ENCODE measurements around the gene WNT5B. TPM values are rescaled to one million over a fixed set of nuclear protein-coding genes. Genes with fewer than 3 reads are reported as not detected.
"Not testable (repeated sequence)": the region's sequence is repeated elsewhere in the genome, so short reads cannot be mapped to it uniquely, and the experiment has no call there.

WNT5B gene
- total and polyA plus RNA-seq, 3 experiments from 2014 or later = not detected

DNA sequence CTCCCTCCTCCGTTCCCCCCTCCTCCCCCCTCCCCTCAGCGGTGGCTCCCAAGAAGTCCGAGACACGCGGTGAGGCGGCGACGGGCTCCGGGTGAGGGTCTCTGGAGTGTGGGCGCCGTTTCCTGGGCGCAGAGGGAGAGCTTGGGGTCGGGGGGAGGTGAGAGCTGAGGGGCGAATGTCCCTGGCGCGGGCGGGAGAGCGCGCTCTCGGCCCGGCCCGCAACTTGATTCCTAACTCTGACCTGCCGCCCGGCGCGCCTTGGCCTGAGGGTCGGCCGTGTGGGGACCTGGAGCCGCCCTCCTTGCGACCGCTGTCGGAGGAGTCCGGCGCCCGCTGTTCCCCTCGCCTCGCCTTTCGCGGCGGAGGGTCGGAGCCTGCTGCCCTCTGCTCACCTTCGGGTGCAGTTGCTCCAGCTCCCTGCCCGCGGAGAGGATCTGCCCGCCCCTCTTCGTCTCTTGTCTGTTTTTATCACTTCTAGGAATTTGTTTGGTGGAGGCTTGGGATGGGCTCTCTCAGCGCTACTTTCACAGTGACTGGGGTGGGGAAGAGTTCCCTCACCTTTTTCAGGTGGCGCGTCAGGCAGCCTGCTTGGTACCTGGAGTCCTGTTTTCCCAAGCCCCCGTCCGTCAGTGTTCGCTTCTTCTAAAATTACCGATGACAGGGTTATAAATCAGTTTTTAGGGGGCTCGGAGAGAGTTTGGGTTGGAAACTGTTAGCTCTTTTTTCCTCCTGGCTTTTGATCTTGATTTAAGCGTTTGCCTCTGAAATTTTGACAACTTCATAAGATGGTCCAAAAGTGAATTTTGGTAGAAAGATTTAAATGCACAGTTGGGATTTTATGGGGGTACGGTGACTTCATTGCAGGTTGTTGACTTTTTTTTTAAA is 62.3 kb downstream of the WNT5B start:
- Mint-ChIP-seq H3K27ac (peak overlapping the region; percentile 91 to 100 (median 98)), H3K27me3 (peaks cover 4 to 6% of the 10 kb centered on the region in 2 donors), H3K9me3 (no peaks in the 10 kb centered on the region), H3K4me1 (peaks cover 46 to 55% (median 53%) of the 10 kb centered on the region in 3 donors), H3K4me3 (peak overlapping the region; percentile 87 to 98 (median 90)), H3K36me3 (peaks cover 0 to 22% (median 4%) of the 10 kb centered on the region in 3 donors)
- peaks cover 20% of the 10 kb centered on the region for H3K4me1 ChIP-seq (ENCODE audit: insufficient read depth, low read length)
- peak overlapping the region; percentile 84 for H3K27ac ChIP-seq (ENCODE audit: low read depth, low read length)
- peak overlapping the region; percentile 77 for H3K4me3 ChIP-seq (ENCODE audit: low read length)
- H3K9me3 ChIP-seq (ENCODE audit: low read length) = no peaks in the 10 kb centered on the region
- H3K36me3 ChIP-seq (ENCODE audit: insufficient read depth, low read length) = no peaks in the 10 kb centered on the region
- peak in 3 of 5 donors; percentile 9 to 47 (median 35) for DNase-seq
- CTCF ChIA-PET = interaction anchor here (0.8 to 3.5 kb wide), 9 partner anchors 9 to 248 kb away, joined by 3 to 10 read pairs (median 4); no protein-coding TSS in a partner anchor
- POLR2A ChIA-PET = interaction anchor here (1.0 to 1.9 kb wide), 3 partner anchors 10 to 30 kb away, joined by 3 to 8 read pairs (median 4); no protein-coding TSS in a partner anchor
- H3K27me3 ChIP-seq (ENCODE audit: insufficient read depth, low read length, poor library complexity, severe bottlenecking) = no peaks in the 10 kb centered on the region

DNA sequence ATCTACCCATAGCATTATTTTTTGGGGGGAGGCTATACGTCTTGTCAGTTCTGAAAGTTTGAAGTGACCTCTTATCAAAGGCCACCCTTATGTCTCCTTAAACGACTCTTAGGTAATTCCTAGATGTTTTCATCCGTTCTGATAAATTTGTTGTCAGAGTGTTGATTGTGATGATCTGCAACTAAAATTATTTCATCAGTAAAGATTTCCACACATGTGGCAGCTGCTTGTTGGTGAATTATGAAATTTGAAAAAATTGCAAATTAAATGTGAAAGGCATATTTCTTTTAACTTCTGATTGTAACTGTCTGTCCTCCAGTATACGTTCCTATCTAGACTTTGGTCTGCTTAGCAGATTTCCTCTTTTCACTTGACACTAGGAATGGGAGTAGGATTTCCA is 63.2 kb downstream of the WNT5B start:
- Histone ChIP-seq H3K27me3 (ENCODE audit: insufficient read depth, low read length, poor library complexity, severe bottlenecking) (no peaks in the 10 kb centered on the region), H3K4me3 (ENCODE audit: low read length) (no peak overlapping the region), H3K9me3 (ENCODE audit: low read length) (no peaks in the 10 kb centered on the region), H3K27ac (ENCODE audit: low read depth, low read length) (peak overlapping the region; percentile 84), H3K36me3 (ENCODE audit: insufficient read depth, low read length) (no peaks in the 10 kb centered on the region), H3K4me1 (ENCODE audit: insufficient read depth, low read length) (peaks cover 20% of the 10 kb centered on the region)
- Mint-ChIP-seq H3K27me3 (peaks cover 0 to 2% of the 10 kb centered on the region in 2 donors), H3K9me3 (no peaks in the 10 kb centered on the region), H3K36me3 (peaks cover 0 to 22% (median 4%) of the 10 kb centered on the region in 3 donors), H3K4me3 (peak overlapping the region; percentile 87 to 98 (median 90)), H3K27ac (peak overlapping the region in 6 of 8 donors; percentile 91 to 99 (median 94)), H3K4me1 (peaks cover 54 to 64% (median 62%) of the 10 kb centered on the region in 3 donors)
- ChIA-PET CTCF (interaction anchor here (3.5 kb wide), 1 partner anchor 248 kb away, joined by 10 read pairs; no protein-coding TSS in a partner anchor), POLR2A (interaction anchor here (1.0 to 1.4 kb wide), 2 partner anchors 11 to 26 kb away, joined by 4 to 6 read pairs; no protein-coding TSS in a partner anchor)
- DNase-seq = no peak

DNA sequence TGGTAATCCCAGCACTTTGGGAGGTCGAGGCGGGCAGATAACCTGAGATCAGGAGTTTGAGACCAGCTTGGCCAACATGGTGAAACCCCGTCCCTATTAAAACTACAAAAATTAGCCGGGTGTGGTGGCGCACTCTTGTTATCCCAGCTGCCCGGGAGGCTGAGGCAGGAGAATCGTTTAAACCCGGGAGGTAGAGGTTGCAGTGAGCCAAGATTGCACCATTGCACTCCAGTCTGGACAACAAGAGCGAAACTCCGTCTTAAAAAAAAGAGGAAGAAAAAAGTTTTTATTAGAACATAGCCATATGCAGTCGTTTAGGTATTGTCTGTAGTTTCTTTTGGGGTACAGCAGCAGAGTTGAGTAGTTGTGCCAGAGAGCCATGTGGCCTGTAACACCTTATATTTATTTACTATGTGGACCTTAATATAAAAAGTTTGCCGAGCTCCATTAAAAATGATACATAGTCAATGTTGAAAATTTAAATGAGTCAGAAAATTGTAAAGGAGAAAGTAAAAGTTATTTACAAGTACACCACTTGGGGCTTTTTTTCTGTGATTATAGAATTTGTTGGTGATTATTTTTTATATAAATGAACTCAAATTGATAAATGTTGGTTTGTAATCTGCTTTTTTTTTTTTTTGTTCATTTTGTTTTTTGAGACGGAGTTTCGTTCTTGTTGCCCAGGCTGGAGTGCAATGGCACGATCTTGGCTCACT is 64.0 kb downstream of the WNT5B start:
- CTCF ChIA-PET = interaction anchor here (1.3 to 3.5 kb wide), 2 partner anchors 98 to 247 kb away, joined by 3 to 10 read pairs; no protein-coding TSS in a partner anchor
- DNase-seq = no peak
- H3K4me3 Mint-ChIP-seq = peak overlapping the region in 5 of 7 donors; percentile 4 to 90 (median 17)
- Histone ChIP-seq H3K9me3 (ENCODE audit: low read length) (no peaks in the 10 kb centered on the region), H3K36me3 (ENCODE audit: insufficient read depth, low read length) (no peaks in the 10 kb centered on the region), H3K4me1 (ENCODE audit: insufficient read depth, low read length) (peaks cover 28% of the 10 kb centered on the region), H3K27ac (ENCODE audit: low read depth, low read length) (no peak overlapping the region), H3K4me3 (ENCODE audit: low read length) (no peak overlapping the region), H3K27me3 (ENCODE audit: insufficient read depth, low read length, poor library complexity, severe bottlenecking) (no peaks in the 10 kb centered on the region)
- peaks cover 0 to 22% (median 4%) of the 10 kb centered on the region in 3 donors for H3K36me3 Mint-ChIP-seq
- peaks cover 0 to 2% of the 10 kb centered on the region in 2 donors for H3K27me3 Mint-ChIP-seq
- H3K9me3 Mint-ChIP-seq = no peaks in the 10 kb centered on the region
- H3K27ac Mint-ChIP-seq = peak overlapping the region in 3 of 8 donors; percentile 18 to 93 (median 27)
- POLR2A ChIA-PET = interaction anchor here (1.4 kb wide), 1 partner anchor 27 kb away, joined by 6 read pairs; no protein-coding TSS in a partner anchor
- peaks cover 62 to 72% (median 70%) of the 10 kb centered on the region in 3 donors for H3K4me1 Mint-ChIP-seq

DNA sequence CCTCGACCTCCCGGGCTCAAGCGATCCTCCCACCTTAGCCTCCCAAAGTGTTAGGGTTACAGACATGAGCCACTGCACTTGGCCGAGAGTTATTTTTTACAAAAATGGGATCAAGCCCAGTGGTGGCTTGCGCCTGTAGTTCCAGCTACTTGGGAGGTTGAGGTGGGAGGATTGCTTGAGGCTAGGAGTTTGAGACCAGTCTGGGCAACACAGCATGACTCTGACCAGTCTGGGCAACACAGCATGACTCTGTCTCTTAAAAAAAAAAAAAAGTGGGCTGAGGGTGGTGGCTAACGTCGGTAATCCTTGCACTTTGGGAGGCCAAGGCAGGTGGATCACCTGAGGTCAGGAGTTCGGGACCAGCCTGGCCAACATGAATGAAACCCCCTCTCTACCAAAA is 66.1 kb downstream of the WNT5B start:
- peaks cover 33% of the 10 kb centered on the region for H3K4me1 ChIP-seq (ENCODE audit: insufficient read depth, low read length)
- DNase-seq; H3K27me3 ChIP-seq (ENCODE audit: insufficient read depth, low read length, poor library complexity, severe bottlenecking); H3K9me3 ChIP-seq (ENCODE audit: low read length); H3K4me3 ChIP-seq (ENCODE audit: low read length); H3K27ac ChIP-seq (ENCODE audit: low read depth, low read length); H3K9me3 Mint-ChIP-seq; POLR2A ChIA-PET; H3K27ac Mint-ChIP-seq; H3K27me3 Mint-ChIP-seq; H3K4me3 Mint-ChIP-seq; H3K36me3 ChIP-seq (ENCODE audit: insufficient read depth, low read length): not testable (repeated sequence)
- CTCF ChIA-PET = interaction anchor here (1.4 kb wide), 1 partner anchor 42 kb away, joined by 4 read pairs; no protein-coding TSS in a partner anchor
- H3K4me1 Mint-ChIP-seq = peaks cover 66 to 83% (median 83%) of the 10 kb centered on the region in 3 donors
- H3K36me3 Mint-ChIP-seq = peaks cover 0 to 26% (median 4%) of the 10 kb centered on the region in 3 donors

DNA sequence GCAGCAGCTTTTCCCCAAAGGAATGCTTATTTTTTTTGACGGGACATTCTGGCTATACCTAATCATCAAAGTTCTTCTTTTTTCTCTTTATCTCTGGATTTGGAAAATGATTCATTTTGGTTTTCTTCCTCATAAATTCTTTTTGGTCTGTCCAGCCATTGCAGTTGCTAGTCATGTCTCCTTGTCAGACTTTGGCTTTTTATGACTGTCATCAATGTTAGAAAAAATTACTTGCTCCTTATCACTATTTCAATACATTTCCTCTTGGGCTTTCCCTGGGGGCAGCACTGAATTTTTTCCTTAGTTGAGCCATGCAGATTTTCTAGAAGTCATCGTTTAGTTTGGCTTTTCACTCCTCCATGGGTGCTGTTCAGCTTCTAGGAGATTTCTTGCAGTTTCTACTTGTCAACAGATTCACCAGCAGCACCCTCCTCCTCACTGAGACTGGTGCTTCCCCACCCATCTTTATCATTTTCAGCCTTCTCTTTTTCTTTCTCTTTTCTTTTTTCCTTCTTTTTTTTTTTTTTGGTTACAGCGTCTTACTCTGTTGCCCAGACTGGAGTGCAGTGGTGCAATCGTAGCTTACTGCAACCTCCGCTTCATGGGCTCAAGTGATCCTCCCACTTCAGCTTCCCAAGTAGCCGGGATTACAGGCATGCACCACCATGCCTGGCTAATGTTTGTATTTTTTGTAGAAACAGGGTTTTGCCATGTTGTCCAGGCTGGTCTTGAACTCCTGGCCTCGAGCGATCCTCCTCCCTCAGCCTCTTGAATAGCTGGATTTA is 67.0 kb downstream of the WNT5B start:
- no peaks in the 10 kb centered on the region for H3K27me3 ChIP-seq (ENCODE audit: insufficient read depth, low read length, poor library complexity, severe bottlenecking)
- H3K27me3 Mint-ChIP-seq = no peaks in the 10 kb centered on the region
- CTCF ChIA-PET = no interaction called here
- H3K36me3 ChIP-seq (ENCODE audit: insufficient read depth, low read length) = no peaks in the 10 kb centered on the region
- H3K4me1 Mint-ChIP-seq = peaks cover 66 to 84% (median 82%) of the 10 kb centered on the region in 3 donors
- peak overlapping the region in 3 of 8 donors; percentile 0 to 42 (median 41) for H3K27ac Mint-ChIP-seq
- H3K4me3 ChIP-seq (ENCODE audit: low read length) = no peak overlapping the region
- no peaks in the 10 kb centered on the region for H3K9me3 ChIP-seq (ENCODE audit: low read length)
- no peak overlapping the region for H3K27ac ChIP-seq (ENCODE audit: low read depth, low read length)
- H3K4me1 ChIP-seq (ENCODE audit: insufficient read depth, low read length) = peaks cover 31% of the 10 kb centered on the region
- peaks cover 0 to 20% (median 4%) of the 10 kb centered on the region in 3 donors for H3K36me3 Mint-ChIP-seq
- H3K9me3 Mint-ChIP-seq = no peaks in the 10 kb centered on the region
- no peak for DNase-seq
- POLR2A ChIA-PET = interaction anchor here (0.7 kb wide), 1 partner anchor 1248 kb away, joined by 4 read pairs; no protein-coding TSS in a partner anchor
- peak overlapping the region in 2 of 7 donors; percentile 4 to 78 for H3K4me3 Mint-ChIP-seq

DNA sequence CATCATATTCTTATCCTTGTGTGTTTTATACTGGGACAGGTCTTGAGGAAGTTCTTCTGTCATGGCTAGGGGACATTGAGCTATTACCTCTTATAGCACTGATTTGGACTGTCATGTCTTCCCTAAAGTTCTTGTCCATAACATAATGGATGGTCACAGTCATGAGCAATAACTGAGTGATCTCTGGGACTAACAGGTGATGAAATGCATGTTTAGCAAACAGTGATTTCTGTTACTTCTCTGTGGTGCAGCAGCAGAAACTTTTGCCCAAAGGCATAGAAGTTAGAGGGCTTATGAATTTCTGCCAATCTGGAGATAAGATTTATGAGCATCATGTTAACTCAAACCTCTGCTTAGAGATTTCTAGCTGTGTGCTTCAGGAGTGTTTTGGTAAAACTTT is 67.8 kb downstream of the WNT5B start:
- Mint-ChIP-seq H3K36me3 (peaks cover 0 to 15% (median 4%) of the 10 kb centered on the region in 3 donors), H3K4me1 (peaks cover 63 to 85% (median 77%) of the 10 kb centered on the region in 3 donors), H3K27ac (peak overlapping the region in 4 of 8 donors; percentile 0 to 50 (median 34)), H3K9me3 (no peaks in the 10 kb centered on the region), H3K27me3 (no peaks in the 10 kb centered on the region), H3K4me3 (peak overlapping the region in 1 of 7 donors; percentile 78)
- peaks cover 28% of the 10 kb centered on the region for H3K4me1 ChIP-seq (ENCODE audit: insufficient read depth, low read length)
- no peaks in the 10 kb centered on the region for H3K9me3 ChIP-seq (ENCODE audit: low read length)
- no peak for DNase-seq
- ChIA-PET CTCF (no interaction called here), POLR2A (interaction anchor here (0.7 kb wide), 1 partner anchor 1247 kb away, joined by 4 read pairs; no protein-coding TSS in a partner anchor)
- no peaks in the 10 kb centered on the region for H3K36me3 ChIP-seq (ENCODE audit: insufficient read depth, low read length)
- H3K4me3 ChIP-seq (ENCODE audit: low read length) = no peak overlapping the region
- H3K27ac ChIP-seq (ENCODE audit: low read depth, low read length) = no peak overlapping the region
- H3K27me3 ChIP-seq (ENCODE audit: insufficient read depth, low read length, poor library complexity, severe bottlenecking) = no peaks in the 10 kb centered on the region

Data from CD8-positive, alpha-beta memory T cell (primary cell).